K562 (cell line): ENCODE data around the gene ASB2. TPM values are rescaled to one million over a fixed set of nuclear protein-coding genes. Genes with fewer than 3 reads are reported as not detected.

ENCODE experiments used
- ATAC-seq: fragments of 200-7000 bp; cut with Tn5 transposase; 3 replicates; pipeline ENCODE4 v1.9.1; 2020; ENCODE audit warnings: moderate library complexity
- BruUV-seq: library from RNA; stranded (reverse); fragments of 400-500 nt; replicated peaks from 2 replicates; lab custom pipeline; 2021; lab: Mats Ljungman, UMichigan
- CTCF ChIA-PET: fragments of 300-600 bp; formaldehyde crosslinking; extraction: SDS; loops from one replicate; lab custom pipeline; 2021; ENCODE audit warnings: low intra/inter-chr PET ratio; lab: Yijun Ruan, JAX
- POLR2A ChIA-PET: fragments of 300-600, 350-650 bp; sonication (Branson Sonifier 250); formaldehyde crosslinking; extraction: SDS; loops from one replicate; lab custom pipeline; 2021; ENCODE audit warnings: antibody characterized with exemption, inconsistent platforms; lab: Yijun Ruan, JAX
- DNase-seq, 4 experiments: peaks; one replicate each; pipeline versions ENCODE4 v3.0.0 to v3.0.0-alpha.2; 2011 to 2018; ENCODE audit warnings: low spot score in 3 of 4, mixed read lengths in 3 of 4; ENCODE audit errors: extremely low read depth in 1 of 4
- FAIRE-seq: peaks from 2 replicates; lab custom pipeline; 2011; peaks lifted over from hg19 to GRCh38; lab: Jason Lieb, UNC
- H2AFZ ChIP-seq: 2 replicates; pipeline ENCODE4 v1.6.0; 2011; ENCODE audit warnings: low read depth, low read length, control low read depth, inconsistent platforms
- H3K27ac ChIP-seq: fragments of 200-600 bp; 3 replicates; pipeline ENCODE4 v1.8.0; 2011; ENCODE audit warnings: low read depth, mild to moderate bottlenecking, control low read depth, inconsistent platforms, low read length, moderate library complexity, mixed read lengths; ENCODE audit errors: extremely low read depth
- H3K27me3 ChIP-seq, 2 experiments: fragments of 300-600 bp in 1 of 2; 2 replicates in 1 of 2; 3 replicates in 1 of 2; pipeline versions ENCODE4 v1.6.0 to v1.8.0; 2011; ENCODE audit warnings: inconsistent platforms in 2 of 2, low read length in 2 of 2, mild to moderate bottlenecking in 1 of 2, mixed read lengths in 1 of 2, moderate library complexity in 1 of 2; ENCODE audit not compliant: control insufficient read depth in 2 of 2, insufficient read depth in 2 of 2
- H3K36me3 ChIP-seq: fragments of 300-600 bp; 3 replicates; pipeline ENCODE4 v1.8.0; 2011; ENCODE audit warnings: mild to moderate bottlenecking, low read length, inconsistent platforms; ENCODE audit not compliant: control insufficient read depth, insufficient read depth
- H3K4me1 ChIP-seq, 2 experiments: fragments of 200-600 bp in 1 of 2; replicated peaks in 1 of 2; 2 replicates in 1 of 2; 3 replicates in 1 of 2; pipeline versions ENCODE4 v1.5.1 to v1.8.0; 2011; ENCODE audit warnings: inconsistent platforms in 2 of 2, low read length in 2 of 2, mild to moderate bottlenecking in 1 of 2, mixed read lengths in 1 of 2, moderate library complexity in 1 of 2; ENCODE audit not compliant: control insufficient read depth in 2 of 2, insufficient read depth in 2 of 2
- H3K4me2 ChIP-seq: 2 replicates; pipeline ENCODE4 v1.6.1; 2011; ENCODE audit warnings: low read length, control low read depth, inconsistent platforms, mixed read lengths; ENCODE audit not compliant: insufficient read depth
- H3K4me3 ChIP-seq: fragments of 200-600 bp; sonication (generic), shearing (Covaris generic); 2 replicates; pipeline ENCODE4 v1.5.1; 2016; ENCODE audit warnings: control low read depth, inconsistent platforms
- H3K79me2 ChIP-seq: fragments of 200-600 bp; 3 replicates; pipeline ENCODE4 v1.8.0; 2011; ENCODE audit warnings: low read length, inconsistent platforms; ENCODE audit not compliant: control insufficient read depth, insufficient read depth
- H3K9ac ChIP-seq, 2 experiments: 2 replicates each; pipeline versions ENCODE4 v1.6.0 to v1.6.1; 2011; ENCODE audit warnings: low read depth in 2 of 2, low read length in 2 of 2, control low read depth in 1 of 2, inconsistent platforms in 1 of 2, mild to moderate bottlenecking in 1 of 2, mixed read lengths in 1 of 2; ENCODE audit not compliant: insufficient read depth in 1 of 2
- H3K9me1 ChIP-seq: one replicate; pipeline ENCODE4 v1.6.0; 2011; ENCODE audit warnings: inconsistent platforms, mild to moderate bottlenecking, low read length, moderate library complexity; ENCODE audit not compliant: control insufficient read depth, insufficient read depth
- H3K9me3 ChIP-seq: replicated peaks from 2 replicates; pipeline ENCODE4 v1.5.1; 2011; ENCODE audit warnings: low read depth, low read length, inconsistent platforms; ENCODE audit not compliant: control insufficient read depth, insufficient read depth
- H4K20me1 ChIP-seq: replicated peaks from 2 replicates; pipeline ENCODE4 v1.6.1; 2011; ENCODE audit warnings: low read length, inconsistent platforms, mixed read lengths; ENCODE audit not compliant: control insufficient read depth, insufficient read depth
- BCLAF1 ChIP-seq, 2 experiments: fragments of 450-650 bp in 1 of 2; IDR thresholded peaks; 2 replicates each; pipeline ENCODE4 v1.6.1; 2011 to 2017; ENCODE audit warnings: low read depth in 2 of 2, antibody characterized with exemption in 1 of 2, borderline replicate concordance in 1 of 2, low read length in 1 of 2, mild to moderate bottlenecking in 1 of 2, mixed read lengths in 1 of 2; ENCODE audit not compliant: control insufficient read depth in 1 of 2
- KDM5B ChIP-seq: fragments of 200-600 bp; sonication (generic); IDR thresholded peaks from 2 replicates; pipeline ENCODE4 v1.6.1; 2012; ENCODE audit warnings: low read depth, mild to moderate bottlenecking, moderate library complexity, low read length, control low read depth, inconsistent platforms; ENCODE audit not compliant: insufficient replicate concordance
- RNF219 ChIP-seq: fragments of 250-450 bp; sonication (Bioruptor Pico); IDR thresholded peaks from 2 replicates; pipeline ENCODE4 v1.5.0; 2022; ENCODE audit warnings: mild to moderate bottlenecking
- STAT5A ChIP-seq: IDR thresholded peaks from 2 replicates; pipeline ENCODE4 v1.6.1; 2012; ENCODE audit warnings: low read length, inconsistent platforms, borderline replicate concordance
- TAF15 ChIP-seq: fragments of 200-400 bp; formaldehyde crosslinking; IDR thresholded peaks from 2 replicates; pipeline ENCODE4 v1.6.1; 2017; ENCODE audit warnings: mild to moderate bottlenecking, low read depth, low read length, moderate library complexity
- TGIF2 ChIP-seq: sonication (generic); formaldehyde crosslinking; IDR thresholded peaks from 2 replicates; pipeline ENCODE4 v1.8.1; 2022; ENCODE audit warnings: mild to moderate bottlenecking, missing genetic modification reagents, moderate library complexity
- ZNF232 ChIP-seq: sonication (generic); formaldehyde crosslinking; IDR thresholded peaks from 2 replicates; pipeline ENCODE4 v1.8.0; 2022; ENCODE audit warnings: mild to moderate bottlenecking, missing genetic modification reagents
- ZNF280B ChIP-seq: fragments of 250-450 bp; sonication (Bioruptor Pico); IDR thresholded peaks from 2 replicates; pipeline ENCODE4 v1.5.1; 2021; ENCODE audit warnings: mild to moderate bottlenecking
- ZNF408 ChIP-seq: fragments of 250-450 bp; sonication (Bioruptor Pico); IDR thresholded peaks from 2 replicates; pipeline ENCODE4 v1.4.0; 2020; ENCODE audit warnings: low read depth, mild to moderate bottlenecking, moderate library complexity
- WGBS: fragments of 100-300 bp; shearing (Covaris generic); methylation state at CpG from one replicate; pipeline ENCODE4 v1.1.6; 2016; ENCODE audit warnings: low coverage, mixed read lengths; ENCODE audit not compliant: insufficient coverage; ENCODE audit errors: missing lambda C conversion rate; 5-methylcytosine and 5-hydroxymethylcytosine counted together
- in situ Hi-C: fragments of 300-500 bp; cut with MboI; formaldehyde crosslinking; loops from 4 replicates; pipeline ENCODE4 v1.15.0; 2018; ENCODE audit warnings: inconsistent platforms, mixed read lengths
- intact Hi-C: fragments of 100-400 bp; cut with micrococcal nuclease; formaldehyde crosslinking; loops from 2 replicates; pipeline ENCODE4 v1.14.2; 2022
- polyA plus RNA-seq, 8 experiments: library from polyadenylated mRNA; depleted of rRNA in 4 of 8; stranded (reverse) in 5 of 8; unstranded in 3 of 8; fragments of >200 nt; fragmentation: Nextera tagmentation in 2 of 8; fragmentation: Illumina TruSeq in 1 of 8; extraction: Ambion mirVana in 2 of 8; extraction: Trizol in 1 of 8; gene quantifications; 2 replicates each; pipeline versions ENCODE4 v1.2.1 to v1.2.3, GENCODE V29; 2011 to 2014; ENCODE audit warnings: inconsistent platforms in 1 of 8, missing spikeins in 1 of 8
- total RNA-seq, 7 experiments: library from RNA; depleted of rRNA in 6 of 7; stranded (reverse); fragments of >200 nt in 6 of 7; fragmentation: Illumina TruSeq in 2 of 7; extraction: Trizol in 2 of 7; gene quantifications; 2 replicates each; pipeline versions ENCODE4 v1.2.1 to v1.2.3, GENCODE V29; 2011 to 2021; ENCODE audit warnings: low replicate concordance in 1 of 7

The ASB2 gene
- total and polyA plus RNA-seq, 9 of the 15 experiments (the other 6 are each of a cell fraction or from before 2014, with no cell fraction given), result not detected

GRCh38 chr14:93957333-93957710 lies 19.0 kb downstream of the ASB2 start (continued):
- TF ChIP-seq BCLAF1 (IDR thresholded peaks at IDR 0.05; ENCODE audit: borderline replicate concordance in 1 of 2, control insufficient read depth in 1 of 2, low read depth in 2 of 2, low read length in 1 of 2), result no peak

GRCh38 chr14:93956514-93957332 lies 19.6 kb downstream of the ASB2 start:
- Histone ChIP-seq H3K79me2 (no peaks in the 10 kb centered on the region), H3K4me2 (no peak overlapping the region), H4K20me1 (no peaks in the 10 kb centered on the region; the same call in 1 of the 2 replicates), H3K4me1 (peaks cover 0 to 8% of the 10 kb centered on the region in 2 experiments; a peak in 1 of 5 replicates), H3K9ac (no peak overlapping the region), H2AFZ (no peak overlapping the region), H3K36me3 (no peaks in the 10 kb centered on the region), H3K4me3 (no peak overlapping the region), H3K27ac (no peak overlapping the region), H3K9me3 (no peaks in the 10 kb centered on the region), H3K9me1 (no peaks in the 10 kb centered on the region), H3K27me3 (peaks cover 2 to 20% of the 10 kb centered on the region in 2 experiments; a peak in 1 of 5 replicates)
- ATAC-seq, result no peak
- BruUV-seq, result no TSS peak
- CTCF ChIA-PET, result no interaction called here
- POLR2A ChIA-PET, result no interaction called here
- intact Hi-C loops, result no loop called here
- FAIRE-seq, result no peak
- no peak for DNase-seq
- in situ Hi-C loops, result no loop called here
- WGBS, result 2% methylated on average over 8 of the region's 14 CpGs
- TF ChIP-seq ZNF408 (CRISPR knock-in tag) (no peak), TGIF2 (CRISPR knock-in tag) (no peak), KDM5B (no peak), ZNF232 (CRISPR knock-in tag) (no peak), STAT5A (no peak), ZNF280B (no peak), RNF219 (CRISPR knock-in tag) (no peak), TAF15 (no peak)
